PC-9 (cell line): ENCODE measurements around the gene FAR1. TPM values are rescaled to one million over a fixed set of nuclear protein-coding genes. Genes with fewer than 3 reads are reported as not detected.
"Not testable (repeated sequence)": the region's sequence is repeated elsewhere in the genome, so short reads cannot be mapped to it uniquely, and the experiment has no call there.

ENCODE experiments used
- Bru-seq: library from RNA; stranded (reverse); fragments of 400-500 nt; gene quantifications from one replicate; lab custom pipeline; 2021; lab: Mats Ljungman, UMichigan
- BruChase-seq, 2 experiments: library from RNA; stranded (reverse); fragments of 400-500 nt; gene quantifications; one replicate each; lab custom pipeline; 2021; lab: Mats Ljungman, UMichigan
- BruUV-seq: library from RNA; stranded (reverse); fragments of 400-500 nt; replicated peaks from 2 replicates; lab custom pipeline; 2021; lab: Mats Ljungman, UMichigan
- CTCF ChIA-PET: fragments of 300-600 bp; sonication (Branson Sonifier 250); formaldehyde crosslinking; loops from one replicate; lab custom pipeline; 2022; ENCODE audit warnings: antibody characterized with exemption; lab: Charles Lee
- POLR2A ChIA-PET: fragments of 300-600 bp; sonication (Branson Sonifier 250); formaldehyde crosslinking; loops from one replicate; lab custom pipeline; 2022; ENCODE audit warnings: antibody characterized with exemption; ENCODE audit not compliant: unreplicated experiment; lab: Charles Lee
- DNase-seq, 2 experiments: peaks; one replicate each; pipeline versions ENCODE4 v3.0.0 to v3.0.0-alpha.2; 2015 to 2022; ENCODE audit warnings: mixed read lengths in 1 of 2
- H2AFZ ChIP-seq: fragments of 200-600 bp; sonication (generic); 2 replicates; pipeline ENCODE4 v1.8.1; 2017; ENCODE audit warnings: antibody characterized with exemption
- H3F3A ChIP-seq: fragments of 200-600 bp; sonication (generic); 2 replicates; pipeline ENCODE4 v1.8.1; 2017; ENCODE audit warnings: antibody characterized with exemption, mild to moderate bottlenecking, low read depth; ENCODE audit not compliant: insufficient read depth
- H3K27ac ChIP-seq: fragments of 200-600 bp; sonication (generic); 2 replicates; pipeline ENCODE4 v1.6.1; 2016; ENCODE audit warnings: mixed run types
- H3K27me3 ChIP-seq: fragments of 200-600 bp; sonication (generic); 2 replicates; pipeline ENCODE4 v1.6.1; 2016; ENCODE audit warnings: low read depth, mixed run types; ENCODE audit not compliant: insufficient read depth
- H3K36me3 ChIP-seq: fragments of 200-600 bp; sonication (generic); 2 replicates; pipeline ENCODE4 v1.6.1; 2016; ENCODE audit warnings: low read depth, mixed run types
- H3K4me1 ChIP-seq: fragments of 200-600 bp; sonication (generic); replicated peaks from 2 replicates; pipeline ENCODE4 v1.6.1; 2016; ENCODE audit warnings: mixed run types; ENCODE audit not compliant: insufficient read depth
- H3K4me2 ChIP-seq: fragments of 200-600 bp; sonication (generic); 2 replicates; pipeline ENCODE4 v1.6.1; 2017; ENCODE audit warnings: mixed run types
- H3K4me3 ChIP-seq: fragments of 200-600 bp; sonication (generic); 2 replicates; pipeline ENCODE4 v1.6.1; 2016; ENCODE audit warnings: mixed run types
- H3K79me2 ChIP-seq: fragments of 200-600 bp; sonication (generic); 2 replicates; pipeline ENCODE4 v1.6.1; 2017; ENCODE audit warnings: low read depth, mixed run types
- H3K9me2 ChIP-seq: fragments of 200-600 bp; sonication (generic); 2 replicates; pipeline ENCODE4 v1.8.1; 2017; ENCODE audit warnings: mild to moderate bottlenecking; ENCODE audit not compliant: insufficient read depth
- H3K9me3 ChIP-seq: fragments of 200-600 bp; sonication (generic); 2 replicates; pipeline ENCODE4 v1.8.1; 2016; ENCODE audit warnings: low read depth; ENCODE audit not compliant: insufficient read depth
- H4K20me1 ChIP-seq: fragments of 200-600 bp; sonication (generic); 2 replicates; pipeline ENCODE4 v1.8.1; 2017; ENCODE audit not compliant: insufficient read depth
- CTCF ChIP-seq: fragments of 200-600 bp; sonication (generic); conservative IDR thresholded peaks from 2 replicates; pipeline ENCODE4 v1.6.1; 2017; ENCODE audit warnings: mixed run types, antibody characterized with exemption, mild to moderate bottlenecking, moderate library complexity
- EZH2 ChIP-seq: fragments of 200-600 bp; sonication (generic); IDR thresholded peaks from 2 replicates; pipeline ENCODE4 v1.8.0; 2017; ENCODE audit warnings: antibody characterized with exemption, low read depth
- intact Hi-C: fragments of 100-400 bp; cut with micrococcal nuclease; formaldehyde crosslinking; loops from one replicate; pipeline ENCODE4 v1.10.0; 2022; ENCODE audit not compliant: unreplicated experiment
- long read RNA-seq: library from polyadenylated mRNA; stranded (forward); transcript quantifications from one replicate; pipeline ENCODE4 v2.0.0, GENCODE V29; 2022
- total RNA-seq: library from RNA; stranded (reverse); gene quantifications from 2 replicates; pipeline ENCODE4 v1.2.3, GENCODE V29; 2021

FAR1 gene
- total RNA-seq (34.1 and 34.4 TPM in 2 replicates), Bru-seq, nascent RNA (percentile 82 among the genes with signal in this experiment), BruChase-seq, experiment 1, labeled RNA remaining after a 2-hour chase (percentile 86 among the genes with signal in this experiment), BruChase-seq, experiment 2, labeled RNA remaining after a 6-hour chase (percentile 77 among the genes with signal in this experiment)
- long read RNA-seq, full-length matches to known transcripts = 22 of 29 reads
- long read RNA-seq, partial matches to known transcripts = 1 of 29 reads
- long read RNA-seq, other reads (novel, unspliced or antisense) = 6 of 29 reads

GRCh38 chr11:13668102-13668956 lies at the start of gene FAR1:
Gene FAR1 (plus strand): TSS chr11:13668668. CDS start chr11:13694766, 26,098 bp downstream.
- ChIA-PET POLR2A (interaction anchor here (1.0 kb wide), 1 partner anchor 205 kb away, joined by 5 read pairs; the partner anchor contains the start of gene BTBD10), CTCF (no interaction called here)
- intact Hi-C loops = loop anchor here (2.0 to 5.0 kb wide), 2 partner anchors 206 to 579 kb away; partner anchors contain the start of gene BTBD10
- peaks cover 44% of the 10 kb centered on the region for H3K79me2 ChIP-seq
- H3K4me1 ChIP-seq = peaks cover 19% of the 10 kb centered on the region
- H3K36me3 ChIP-seq = no peaks in the 10 kb centered on the region
- no peaks in the 10 kb centered on the region for H3K27me3 ChIP-seq
- H3K27ac ChIP-seq = peak within 1 kb of the TSS; percentile 40
- H3K4me3 ChIP-seq = peak within 1 kb of the TSS; percentile 73
- BruUV-seq = no TSS peak
- H3F3A ChIP-seq = no peaks in the 10 kb centered on the region
- peak; percentile 91 to 94 for DNase-seq
- H3K4me2 ChIP-seq = peak within 1 kb of the TSS; percentile 89
- H3K9me2 ChIP-seq = no peaks in the 10 kb centered on the region
- H2AFZ ChIP-seq = peak within 1 kb of the TSS; percentile 95
- H3K9me3 ChIP-seq = no peaks in the 10 kb centered on the region
- H4K20me1 ChIP-seq = no peaks in the 10 kb centered on the region
- TF ChIP-seq CTCF (no peak; the same call in 1 of the 2 replicates), EZH2 (no peak)

- Histone ChIP-seq H3F3A (no peaks in the 10 kb centered on the region), H3K4me1 (no peaks in the 10 kb centered on the region), H3K27me3 (no peaks in the 10 kb centered on the region; the same call in 1 of the 2 replicates), H3K79me2 (no peaks in the 10 kb centered on the region), H3K4me3 (no peak overlapping the region), H4K20me1 (no peaks in the 10 kb centered on the region), H3K9me2 (no peaks in the 10 kb centered on the region), H3K9me3 (no peaks in the 10 kb centered on the region), H3K4me2 (no peak overlapping the region), H3K36me3 (no peaks in the 10 kb centered on the region), H2AFZ (no peak overlapping the region), H3K27ac (no peak overlapping the region)
- CTCF ChIA-PET = no interaction called here
- POLR2A ChIA-PET = no interaction called here
- TF ChIP-seq CTCF = no peak
- TF ChIP-seq EZH2 = no peak
- no TSS peak for BruUV-seq
- no peak for DNase-seq
- intact Hi-C loops = no loop called here
Observed at GRCh38 chr11:13620063-13620462, 48.4 kb upstream of the FAR1 start.

- H3K9me2 ChIP-seq, BruUV-seq, H3K9me3 ChIP-seq, H3F3A ChIP-seq, H3K36me3 ChIP-seq, intact Hi-C loops, POLR2A ChIA-PET, DNase-seq, H2AFZ ChIP-seq, H3K27me3 ChIP-seq, H3K4me1 ChIP-seq, H3K79me2 ChIP-seq, H3K4me2 ChIP-seq, H3K27ac ChIP-seq, CTCF ChIA-PET, H3K4me3 ChIP-seq, H4K20me1 ChIP-seq: not testable (repeated sequence)
Observed at GRCh38 chr11:13626818-13627217, 41.6 kb upstream of the FAR1 start.

- H4K20me1 ChIP-seq, H3K4me2 ChIP-seq, H3K27me3 ChIP-seq, H3K27ac ChIP-seq, H3F3A ChIP-seq, H3K79me2 ChIP-seq, H3K4me1 ChIP-seq, POLR2A ChIA-PET, DNase-seq, intact Hi-C loops, H2AFZ ChIP-seq, H3K4me3 ChIP-seq, H3K9me3 ChIP-seq, H3K9me2 ChIP-seq, BruUV-seq, H3K36me3 ChIP-seq, CTCF ChIA-PET: not testable (repeated sequence)
Observed at GRCh38 chr11:13628634-13629033, 39.8 kb upstream of the FAR1 start.
